ENCODE results near the gene USP48.

DNA sequence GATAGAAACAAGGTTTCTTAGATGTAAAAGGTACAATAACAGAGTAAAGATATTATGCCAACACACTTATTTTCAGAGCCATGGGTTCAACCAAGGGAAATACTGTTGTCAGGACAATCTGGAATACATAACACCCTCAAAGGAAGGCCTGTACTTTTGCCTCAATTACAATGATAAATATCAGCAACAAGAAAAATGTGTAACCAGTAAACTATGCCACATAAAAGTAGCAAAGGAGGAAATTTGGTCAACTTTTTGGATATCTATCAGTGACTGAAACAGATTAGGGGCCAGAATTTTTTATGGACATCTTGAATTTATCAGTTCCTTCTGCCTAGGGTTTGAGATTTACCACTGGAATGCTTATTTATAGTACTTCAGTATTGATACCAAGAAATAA lies 89.2 kb downstream of the USP48 start:
- TF ChIP-seq, protein P1, sequence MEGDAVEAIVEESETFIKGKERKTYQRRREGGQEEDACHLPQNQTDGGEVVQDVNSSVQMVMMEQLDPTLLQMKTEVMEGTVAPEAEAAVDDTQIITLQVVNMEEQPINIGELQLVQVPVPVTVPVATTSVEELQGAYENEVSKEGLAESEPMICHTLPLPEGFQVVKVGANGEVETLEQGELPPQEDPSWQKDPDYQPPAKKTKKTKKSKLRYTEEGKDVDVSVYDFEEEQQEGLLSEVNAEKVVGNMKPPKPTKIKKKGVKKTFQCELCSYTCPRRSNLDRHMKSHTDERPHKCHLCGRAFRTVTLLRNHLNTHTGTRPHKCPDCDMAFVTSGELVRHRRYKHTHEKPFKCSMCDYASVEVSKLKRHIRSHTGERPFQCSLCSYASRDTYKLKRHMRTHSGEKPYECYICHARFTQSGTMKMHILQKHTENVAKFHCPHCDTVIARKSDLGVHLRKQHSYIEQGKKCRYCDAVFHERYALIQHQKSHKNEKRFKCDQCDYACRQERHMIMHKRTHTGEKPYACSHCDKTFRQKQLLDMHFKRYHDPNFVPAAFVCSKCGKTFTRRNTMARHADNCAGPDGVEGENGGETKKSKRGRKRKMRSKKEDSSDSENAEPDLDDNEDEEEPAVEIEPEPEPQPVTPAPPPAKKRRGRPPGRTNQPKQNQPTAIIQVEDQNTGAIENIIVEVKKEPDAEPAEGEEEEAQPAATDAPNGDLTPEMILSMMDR (conservative IDR thresholded peaks at IDR 0.05 in 1 of 2, IDR thresholded peaks at IDR 0.05 in 1 of 2; ENCODE audit: low read depth in 1 of 2, low read length in 2 of 2), result no peak
- TF ChIP-seq EZH2 (IDR thresholded peaks at IDR 0.05; ENCODE audit: low read length, missing control alignments), result no peak
